Neural progenitor cell (in vitro differentiated cells): Measurements from ENCODE around the gene SLC6A15. TPM values are rescaled to one million over a fixed set of nuclear protein-coding genes. Genes with fewer than 3 reads are reported as not detected.

Experiments used
- DNase-seq: peaks from one replicate; pipeline ENCODE4 v3.0.0-alpha.2; 2016; ENCODE audit warnings: low spot score
- H2AFZ ChIP-seq: fragments of 200-600 bp; sonication (generic); replicated peaks from 2 replicates; pipeline ENCODE4 v1.6.1; 2016; ENCODE audit warnings: antibody characterized with exemption
- H3F3A ChIP-seq: fragments of 200-600 bp; sonication (generic); 2 replicates; pipeline ENCODE4 v1.6.1; 2016; ENCODE audit warnings: antibody characterized with exemption, low read depth
- H3K27ac ChIP-seq: fragments of 200-600 bp; sonication (generic); 2 replicates; pipeline ENCODE4 v1.5.1; 2016; ENCODE audit warnings: mild to moderate bottlenecking
- H3K27me3 ChIP-seq: fragments of 200-600 bp; sonication (generic); 2 replicates; pipeline ENCODE4 v1.6.1; 2016; ENCODE audit warnings: mild to moderate bottlenecking, moderate library complexity
- H3K36me3 ChIP-seq: fragments of 200-600 bp; sonication (generic); 2 replicates; pipeline ENCODE4 v1.5.1; 2016
- H3K4me1 ChIP-seq: fragments of 200-600 bp; sonication (generic); 2 replicates; pipeline ENCODE4 v1.6.1; 2016; ENCODE audit warnings: mixed run types
- H3K4me2 ChIP-seq: fragments of 200-600 bp; sonication (generic); 2 replicates; pipeline ENCODE4 v1.6.1; 2016
- H3K4me3 ChIP-seq: fragments of 200-600 bp; sonication (generic); 2 replicates; pipeline ENCODE4 v1.5.1; 2016
- H3K79me2 ChIP-seq: fragments of 200-600 bp; sonication (generic); 2 replicates; pipeline ENCODE4 v1.6.1; 2016; ENCODE audit warnings: low read depth
- H3K9ac ChIP-seq: fragments of 200-600 bp; sonication (generic); 2 replicates; pipeline ENCODE4 v1.6.1; 2016
- H3K9me3 ChIP-seq: fragments of 200-600 bp; sonication (generic); 2 replicates; pipeline ENCODE4 v1.5.1; 2016; ENCODE audit warnings: low read depth
- H4K20me1 ChIP-seq: fragments of 200-600 bp; sonication (generic); 2 replicates; pipeline ENCODE4 v1.6.1; 2016; ENCODE audit warnings: low read depth
- H3K27ac Mint-ChIP-seq: 3 replicates; pipeline ENCODE4 v1.8.0; 2021; ENCODE audit warnings: mixed read lengths
- H3K27me3 Mint-ChIP-seq: 2 replicates; pipeline ENCODE4 v1.8.0; 2022; ENCODE audit warnings: low read depth, mild to moderate bottlenecking, inconsistent platforms, moderate library complexity, mixed read lengths; ENCODE audit not compliant: insufficient read depth
- H3K36me3 Mint-ChIP-seq: 3 replicates; pipeline ENCODE4 v1.8.0; 2021; ENCODE audit warnings: mixed read lengths
- H3K4me1 Mint-ChIP-seq: 3 replicates; pipeline ENCODE4 v1.8.0; 2021; ENCODE audit warnings: mixed read lengths
- H3K4me3 Mint-ChIP-seq: 3 replicates; pipeline ENCODE4 v1.8.0; 2021; ENCODE audit warnings: mild to moderate bottlenecking, moderate library complexity, mixed read lengths
- H3K9me3 Mint-ChIP-seq: 3 replicates; pipeline ENCODE4 v1.8.0; 2020; ENCODE audit warnings: mixed read lengths
- EZH2 ChIP-seq: fragments of 200-600 bp; sonication (generic); IDR thresholded peaks from 2 replicates; pipeline ENCODE4 v1.6.1; 2017; ENCODE audit warnings: antibody characterized with exemption, mild to moderate bottlenecking, moderate library complexity
- EZH2phosphoT487 ChIP-seq: fragments of 200-600 bp; sonication (generic); IDR thresholded peaks from 2 replicates; pipeline ENCODE4 v1.6.1; 2017; ENCODE audit warnings: antibody characterized with exemption
- total RNA-seq: library from RNA; depleted of rRNA; stranded (reverse); fragments of >200 nt; gene quantifications from 2 replicates; pipeline ENCODE4 v1.2.3, GENCODE V29; 2015; ENCODE audit warnings: low replicate concordance
- TF ChIP-seq, protein P1 (sequence below): fragments of 200-600 bp; sonication (generic); IDR thresholded peaks from 2 replicates; pipeline ENCODE4 v1.5.1; 2017; ENCODE audit warnings: antibody characterized with exemption, mild to moderate bottlenecking

SLC6A15 gene
- total RNA-seq, 1 donor from 2014 or later, result 25.4 TPM

DNA sequence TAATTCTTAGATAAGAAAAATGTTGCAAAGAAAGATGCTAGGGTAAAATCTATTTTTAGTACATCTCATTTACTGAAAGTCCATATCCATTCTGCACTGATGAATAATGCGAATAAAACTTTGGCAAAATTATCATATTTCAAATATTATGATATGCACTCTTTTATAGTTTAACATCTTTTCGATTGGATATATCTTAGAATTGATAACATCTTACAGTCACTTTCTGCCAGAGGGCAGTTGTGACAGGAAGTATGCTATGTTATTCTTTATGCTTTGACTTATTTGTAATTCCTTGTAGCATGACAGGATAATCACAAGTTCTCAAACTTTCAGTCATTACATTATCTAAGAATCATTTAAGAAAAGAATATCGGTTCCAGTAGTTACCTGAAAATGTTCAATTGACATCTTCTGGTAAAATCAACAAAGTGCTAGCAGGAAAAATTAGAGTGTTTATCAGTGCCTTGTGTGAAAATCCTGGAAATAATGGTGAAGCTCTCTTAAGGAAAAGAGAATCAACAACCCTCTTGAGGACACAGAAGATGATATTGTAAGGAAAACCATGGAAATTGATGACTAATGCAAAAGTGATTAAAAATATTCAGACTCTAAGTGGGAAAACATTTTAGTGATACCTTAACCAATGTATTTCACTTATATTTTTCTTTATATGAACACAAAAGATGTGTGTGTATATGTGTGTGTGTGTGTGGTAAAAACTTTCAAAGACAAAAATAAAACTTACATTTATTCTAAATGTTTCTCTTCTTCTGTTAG, 95.5 kb downstream of the SLC6A15 start:
- Mint-ChIP-seq H3K27me3 (no peaks in the 10 kb centered on the region), H3K4me3 (no peak overlapping the region), H3K36me3 (no peaks in the 10 kb centered on the region), H3K4me1 (no peaks in the 10 kb centered on the region), H3K27ac (no peak overlapping the region), H3K9me3 (no peaks in the 10 kb centered on the region)
- Histone ChIP-seq H4K20me1 (no peaks in the 10 kb centered on the region), H3K27me3 (no peaks in the 10 kb centered on the region), H3K4me1 (no peaks in the 10 kb centered on the region), H2AFZ (no peak overlapping the region), H3F3A (no peaks in the 10 kb centered on the region), H3K9ac (no peak overlapping the region), H3K36me3 (no peaks in the 10 kb centered on the region), H3K9me3 (no peaks in the 10 kb centered on the region), H3K27ac (no peak overlapping the region), H3K79me2 (no peaks in the 10 kb centered on the region), H3K4me3 (no peak overlapping the region), H3K4me2 (no peak overlapping the region)
- TF ChIP-seq, protein P1, sequence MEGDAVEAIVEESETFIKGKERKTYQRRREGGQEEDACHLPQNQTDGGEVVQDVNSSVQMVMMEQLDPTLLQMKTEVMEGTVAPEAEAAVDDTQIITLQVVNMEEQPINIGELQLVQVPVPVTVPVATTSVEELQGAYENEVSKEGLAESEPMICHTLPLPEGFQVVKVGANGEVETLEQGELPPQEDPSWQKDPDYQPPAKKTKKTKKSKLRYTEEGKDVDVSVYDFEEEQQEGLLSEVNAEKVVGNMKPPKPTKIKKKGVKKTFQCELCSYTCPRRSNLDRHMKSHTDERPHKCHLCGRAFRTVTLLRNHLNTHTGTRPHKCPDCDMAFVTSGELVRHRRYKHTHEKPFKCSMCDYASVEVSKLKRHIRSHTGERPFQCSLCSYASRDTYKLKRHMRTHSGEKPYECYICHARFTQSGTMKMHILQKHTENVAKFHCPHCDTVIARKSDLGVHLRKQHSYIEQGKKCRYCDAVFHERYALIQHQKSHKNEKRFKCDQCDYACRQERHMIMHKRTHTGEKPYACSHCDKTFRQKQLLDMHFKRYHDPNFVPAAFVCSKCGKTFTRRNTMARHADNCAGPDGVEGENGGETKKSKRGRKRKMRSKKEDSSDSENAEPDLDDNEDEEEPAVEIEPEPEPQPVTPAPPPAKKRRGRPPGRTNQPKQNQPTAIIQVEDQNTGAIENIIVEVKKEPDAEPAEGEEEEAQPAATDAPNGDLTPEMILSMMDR, result no peak
- no peak for TF ChIP-seq EZH2
- TF ChIP-seq EZH2phosphoT487, result no peak
- DNase-seq, result no peak

DNA sequence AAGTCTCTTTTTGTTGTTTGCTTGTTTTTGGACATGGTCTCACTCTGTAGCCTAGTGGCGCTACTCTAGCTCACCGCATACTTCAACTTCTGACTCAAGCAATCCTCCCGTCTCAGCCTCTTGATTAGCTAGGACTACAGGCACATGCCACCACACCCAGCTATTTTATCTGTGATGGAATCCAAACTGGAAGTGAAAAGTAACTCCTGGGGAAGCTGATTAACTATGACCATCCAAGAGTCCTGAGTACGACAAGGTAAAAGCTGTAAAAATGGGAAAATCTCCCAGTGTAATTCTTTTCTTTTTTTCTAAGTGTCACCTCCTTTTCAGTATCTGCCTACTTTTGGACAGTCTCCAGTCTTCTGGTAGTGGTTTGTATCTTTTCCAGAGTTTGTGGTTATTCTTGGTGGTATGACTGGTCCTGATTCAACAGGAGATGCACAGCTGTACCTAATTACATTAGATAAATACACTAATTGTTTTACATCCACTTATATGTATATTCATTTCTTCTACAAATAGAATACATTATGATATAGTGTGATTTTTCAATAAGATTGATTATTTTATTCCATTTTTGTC, 97.8 kb downstream of the SLC6A15 start:
- TF ChIP-seq EZH2 (no peak), EZH2phosphoT487 (no peak)
- TF ChIP-seq, protein P1, result no peak
- no peaks in the 10 kb centered on the region for H3K4me1 ChIP-seq
- no peaks in the 10 kb centered on the region for H3K9me3 Mint-ChIP-seq
- no peaks in the 10 kb centered on the region for H3K36me3 ChIP-seq
- H3K79me2 ChIP-seq, result no peaks in the 10 kb centered on the region
- H3K4me1 Mint-ChIP-seq, result peaks cover 3% of the 10 kb centered on the region
- no peaks in the 10 kb centered on the region for H3K27me3 Mint-ChIP-seq
- H3K9ac ChIP-seq, result no peak overlapping the region
- no peak overlapping the region for H3K4me3 ChIP-seq
- no peaks in the 10 kb centered on the region for H3K9me3 ChIP-seq
- H3K27ac Mint-ChIP-seq, result no peak overlapping the region
- H3K27ac ChIP-seq, result no peak overlapping the region
- no peaks in the 10 kb centered on the region for H3F3A ChIP-seq
- H3K36me3 Mint-ChIP-seq, result no peaks in the 10 kb centered on the region
- no peak overlapping the region for H3K4me2 ChIP-seq
- peaks cover 6% of the 10 kb centered on the region for H3K27me3 ChIP-seq
- no peak overlapping the region for H2AFZ ChIP-seq
- no peaks in the 10 kb centered on the region for H4K20me1 ChIP-seq
- no peak overlapping the region for H3K4me3 Mint-ChIP-seq
- DNase-seq, result no peak

DNA sequence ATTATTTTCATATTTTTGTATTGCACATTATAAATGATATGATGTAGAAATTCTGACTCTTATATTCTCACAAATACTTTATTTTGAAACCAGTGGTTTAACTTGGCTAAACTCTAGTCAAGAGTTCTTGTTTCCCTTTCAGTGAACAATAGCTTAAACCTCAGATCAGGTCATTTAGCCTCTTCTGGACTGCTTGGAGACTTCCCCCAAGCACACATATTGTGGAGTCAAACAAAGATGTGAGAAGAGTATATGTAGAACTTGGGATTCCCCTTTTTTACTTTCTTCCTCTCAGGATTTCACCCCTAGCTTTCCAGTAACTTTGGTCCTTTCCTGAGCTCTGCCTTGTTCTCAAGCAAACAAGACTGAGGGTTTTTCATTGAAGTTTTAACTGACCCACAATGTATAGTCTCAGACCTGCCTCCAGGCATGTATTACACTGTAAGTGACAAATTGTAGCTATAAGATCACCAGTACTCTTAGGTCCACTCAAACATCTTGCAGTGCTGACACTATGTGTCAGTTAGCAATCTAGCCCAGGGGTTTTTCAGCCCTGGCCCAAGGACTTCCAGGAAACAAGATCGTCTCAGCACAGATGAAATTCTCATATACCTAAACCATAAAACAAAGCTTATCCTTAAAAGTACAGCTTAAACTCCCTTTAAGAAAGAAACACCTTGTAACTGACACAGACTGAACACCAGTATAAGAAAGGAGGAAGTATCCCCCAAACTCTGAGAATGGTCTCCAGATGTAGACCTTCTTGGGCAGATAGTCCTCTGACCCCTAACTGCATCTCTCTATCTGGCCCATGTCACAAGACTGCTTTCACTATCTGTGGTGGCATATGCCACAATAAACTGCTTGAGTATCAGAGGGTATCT, 98.6 kb downstream of the SLC6A15 start:
- Histone ChIP-seq H3K4me2 (no peak overlapping the region), H3K27me3 (peaks cover 14% of the 10 kb centered on the region), H3K27ac (no peak overlapping the region), H3K4me3 (no peak overlapping the region), H3K9ac (no peak overlapping the region), H3F3A (no peaks in the 10 kb centered on the region), H3K79me2 (no peaks in the 10 kb centered on the region), H3K9me3 (no peaks in the 10 kb centered on the region), H2AFZ (no peak overlapping the region), H3K36me3 (no peaks in the 10 kb centered on the region), H3K4me1 (no peaks in the 10 kb centered on the region), H4K20me1 (no peaks in the 10 kb centered on the region)
- H3K27ac Mint-ChIP-seq, result no peak overlapping the region
- no peaks in the 10 kb centered on the region for H3K9me3 Mint-ChIP-seq
- H3K27me3 Mint-ChIP-seq, result no peaks in the 10 kb centered on the region
- peaks cover 3% of the 10 kb centered on the region for H3K4me1 Mint-ChIP-seq
- H3K36me3 Mint-ChIP-seq, result no peaks in the 10 kb centered on the region
- H3K4me3 Mint-ChIP-seq, result no peak overlapping the region
- TF ChIP-seq EZH2phosphoT487 (no peak), EZH2 (no peak)
- TF ChIP-seq, protein P1, result no peak
- DNase-seq, result no peak
